Gastrocnemius medialis (tissue), 4 donors: ENCODE measurements around the gene KRT31. TPM values are rescaled to one million over a fixed set of nuclear protein-coding genes. Genes with fewer than 3 reads are reported as not detected.

Experiments
- ATAC-seq, 2 donors: fragments of 150-250 bp; one replicate each; pipeline ENCODE4 v1.9.1; 2016
- DNase-seq, 2 donors: peaks; one replicate each; pipeline ENCODE4 v3.0.0-alpha.2; 2019
- H3K27ac ChIP-seq, 4 donors: fragments of 200-600 bp; sonication (generic); 1 replicate in 1 of 4; 2 replicates in 3 of 4; pipeline ENCODE4 v1.5.1; 2016 to 2018; ENCODE audit warnings: mild to moderate bottlenecking in 2 of 4, moderate library complexity in 1 of 4
- H3K27me3 ChIP-seq, 3 donors: fragments of 200-600 bp; sonication (generic) in 2 of 3; 1 replicate in 1 of 3; 2 replicates in 2 of 3; pipeline versions ENCODE4 v1.5.1 to v1.6.0; 2016 to 2019; ENCODE audit warnings: mild to moderate bottlenecking in 1 of 3, moderate library complexity in 1 of 3
- H3K36me3 ChIP-seq, 2 donors: fragments of 200-600 bp; sonication (generic) in 1 of 2; one replicate each; pipeline ENCODE4 v1.5.1; 2017 to 2018
- H3K4me1 ChIP-seq, 2 donors: fragments of 200-600 bp; sonication (generic) in 1 of 2; one replicate each; pipeline ENCODE4 v1.5.1; 2016 to 2017; ENCODE audit warnings: mild to moderate bottlenecking in 2 of 2
- H3K4me3 ChIP-seq, 4 donors: fragments of 200-600 bp; sonication (generic) in 3 of 4; 1 replicate in 1 of 4; 2 replicates in 3 of 4; pipeline ENCODE4 v1.5.1; 2016 to 2019; ENCODE audit warnings: mild to moderate bottlenecking in 2 of 4
- H3K9me3 ChIP-seq, 3 donors: fragments of 200-600 bp; sonication (generic) in 2 of 3; 1 replicate in 1 of 3; 2 replicates in 2 of 3; pipeline ENCODE4 v1.5.1; 2016 to 2019
- CTCF ChIP-seq, 5 experiments: fragments of 450-650 bp in 3 of 5; fragments of 200-600 bp in 2 of 5; sonication (generic) in 2 of 5; IDR thresholded peaks in 4 of 5; conservative IDR thresholded peaks in 1 of 5; 1 replicate in 4 of 5; 2 replicates in 1 of 5; pipeline ENCODE4 v1.5.1; 2016 to 2019; ENCODE audit warnings: antibody characterized with exemption in 5 of 5, mild to moderate bottlenecking in 3 of 5, moderate library complexity in 3 of 5
- POLR2A ChIP-seq, 2 donors: fragments of 450-650 bp; IDR thresholded peaks; one replicate each; pipeline ENCODE4 v1.6.1; 2017; ENCODE audit warnings: antibody characterized with exemption in 2 of 2, mild to moderate bottlenecking in 2 of 2, moderate library complexity in 2 of 2
- in situ Hi-C, 4 donors: fragments of 200-750 bp; cut with MboI; loops; one replicate each; pipeline versions ENCODE4 v1.15.0 to v1.8.0; 2017; ENCODE audit warnings: low sequenced_read_pairs in 4 of 4
- intact Hi-C: fragments of 100-400 bp; cut with DNase I; formaldehyde crosslinking; loops from one replicate; pipeline ENCODE4 v1.15.1; 2023; ENCODE audit warnings: low total_unique reads
- total RNA-seq, 4 donors: library from RNA; depleted of rRNA; stranded (reverse); fragments of >200 nt; gene quantifications; one replicate each; pipeline versions ENCODE4 v1.1.0 to v1.2.3, GENCODE V29; 2016

KRT31 gene
- total RNA-seq, 4 donors from 2014 or later, result 0.39 to 1.1 (median 0.62) TPM

GRCh38 chr17:41391535-41391934 lies 5.9 kb downstream of the KRT31 start:
- H3K4me3 ChIP-seq, result no peak overlapping the region
- peaks cover 0 to 6% of the 10 kb centered on the region in 2 donors for H3K4me1 ChIP-seq
- H3K27me3 ChIP-seq, result no peaks in the 10 kb centered on the region
- intact Hi-C loops, result no loop called here
- DNase-seq (no peak), ATAC-seq (no peak)
- peaks cover 0 to 3% (median 1%) of the 10 kb centered on the region in 3 donors for H3K9me3 ChIP-seq
- H3K27ac ChIP-seq, result no peak overlapping the region
- no peaks in the 10 kb centered on the region for H3K36me3 ChIP-seq
- TF ChIP-seq CTCF (IDR thresholded peaks at IDR 0.05 in 4 of 5, conservative IDR thresholded peaks at IDR 0.05 in 1 of 5) (no peak), POLR2A (IDR thresholded peaks at IDR 0.05) (no peak)
- in situ Hi-C loops, result no loop called here

- intact Hi-C loops (no loop called here), in situ Hi-C loops (no loop called here)
- Histone ChIP-seq H3K4me3 (no peak overlapping the region), H3K9me3 (peaks cover 0 to 4% (median 3%) of the 10 kb centered on the region in 3 donors), H3K4me1 (peaks cover 0 to 4% of the 10 kb centered on the region in 2 donors), H3K27me3 (no peaks in the 10 kb centered on the region), H3K27ac (no peak overlapping the region), H3K36me3 (no peaks in the 10 kb centered on the region)
- DNase-seq, result no peak
- no peak for ATAC-seq
- TF ChIP-seq CTCF (IDR thresholded peaks at IDR 0.05 in 4 of 5, conservative IDR thresholded peaks at IDR 0.05 in 1 of 5) (no peak), POLR2A (IDR thresholded peaks at IDR 0.05) (no peak)
These were observed 6.9 kb downstream of the KRT31 start for GRCh38 chr17:41390411-41390938.

- H3K27ac ChIP-seq, result no peak overlapping the region
- intact Hi-C loops (no loop called here), in situ Hi-C loops (no loop called here)
- no peaks in the 10 kb centered on the region for H3K4me1 ChIP-seq
- no peaks in the 10 kb centered on the region for H3K36me3 ChIP-seq
- H3K9me3 ChIP-seq, result peaks cover 0 to 4% (median 3%) of the 10 kb centered on the region in 3 donors
- no peaks in the 10 kb centered on the region for H3K27me3 ChIP-seq
- no peak for ATAC-seq
- H3K4me3 ChIP-seq, result no peak overlapping the region
- TF ChIP-seq CTCF (IDR thresholded peaks at IDR 0.05 in 4 of 5, conservative IDR thresholded peaks at IDR 0.05 in 1 of 5) (no peak), POLR2A (IDR thresholded peaks at IDR 0.05) (no peak)
- no peak for DNase-seq
These were observed 9.7 kb downstream of the KRT31 start for GRCh38 chr17:41387670-41388069.

- Histone ChIP-seq H3K4me1 (no peaks in the 10 kb centered on the region), H3K27me3 (no peaks in the 10 kb centered on the region), H3K4me3 (no peak overlapping the region), H3K27ac (no peak overlapping the region), H3K36me3 (no peaks in the 10 kb centered on the region), H3K9me3 (peaks cover 0 to 4% (median 3%) of the 10 kb centered on the region in 3 donors)
- in situ Hi-C loops (no loop called here), intact Hi-C loops (no loop called here)
- TF ChIP-seq POLR2A (IDR thresholded peaks at IDR 0.05) (no peak), CTCF (IDR thresholded peaks at IDR 0.05 in 4 of 5, conservative IDR thresholded peaks at IDR 0.05 in 1 of 5) (no peak)
- DNase-seq (no peak), ATAC-seq (no peak)
These were observed 11.2 kb downstream of the KRT31 start for GRCh38 chr17:41386227-41386626.

GRCh38 chr17:41383690-41384089 lies 13.7 kb downstream of the KRT31 start:
- no peak overlapping the region for H3K27ac ChIP-seq
- no peaks in the 10 kb centered on the region for H3K27me3 ChIP-seq
- ATAC-seq (no peak), DNase-seq (no peak)
- H3K4me3 ChIP-seq, result no peak overlapping the region
- intact Hi-C loops, result no loop called here
- peaks cover 0 to 4% (median 3%) of the 10 kb centered on the region in 3 donors for H3K9me3 ChIP-seq
- no peaks in the 10 kb centered on the region for H3K4me1 ChIP-seq
- in situ Hi-C loops, result no loop called here
- H3K36me3 ChIP-seq, result no peaks in the 10 kb centered on the region
- no peak for TF ChIP-seq POLR2A (IDR thresholded peaks at IDR 0.05)
- no peak for TF ChIP-seq CTCF (IDR thresholded peaks at IDR 0.05 in 4 of 5, conservative IDR thresholded peaks at IDR 0.05 in 1 of 5)
